Neural cell (in vitro differentiated cells): ENCODE measurements around the gene CCDC196. TPM values are rescaled to one million over a fixed set of nuclear protein-coding genes. Genes with fewer than 3 reads are reported as not detected.

Source experiments
- H2AFZ ChIP-seq: fragments of 200-600, 300-800 bp; sonication (generic), shearing (Covaris generic); 2 replicates; pipeline ENCODE4 v1.6.0; 2014; ENCODE audit warnings: low read depth, mild to moderate bottlenecking, antibody characterized with exemption, low read length, moderate library complexity
- H3F3A ChIP-seq: fragments of 200-600 bp; shearing (Covaris generic); 2 replicates; pipeline ENCODE4 v1.6.1; 2016; ENCODE audit warnings: mild to moderate bottlenecking, moderate library complexity, mixed read lengths, antibody characterized with exemption, low read length; ENCODE audit not compliant: insufficient read depth, poor library complexity, severe bottlenecking
- H3K27ac ChIP-seq: fragments of 200-600, 300-800 bp; sonication (generic), shearing (Covaris generic); 2 replicates; pipeline ENCODE4 v1.5.1; 2014; ENCODE audit warnings: mild to moderate bottlenecking, low read length, moderate library complexity
- H3K27me3 ChIP-seq: fragments of 300-800, 200-600 bp; sonication (generic), shearing (Covaris generic); 2 replicates; pipeline ENCODE4 v1.6.0; 2014; ENCODE audit warnings: mild to moderate bottlenecking, low read depth, low read length, moderate library complexity; ENCODE audit not compliant: insufficient read depth
- H3K36me3 ChIP-seq: fragments of 300-800, 200-600 bp; sonication (generic), shearing (Covaris generic); 2 replicates; pipeline ENCODE4 v1.5.1; 2014; ENCODE audit warnings: mild to moderate bottlenecking, antibody characterized with exemption, low read length, moderate library complexity; ENCODE audit not compliant: insufficient read depth
- H3K4me2 ChIP-seq: fragments of 300-800, 200-600 bp; sonication (generic), shearing (Covaris generic); 2 replicates; pipeline ENCODE4 v1.6.0; 2014; ENCODE audit warnings: mild to moderate bottlenecking, low read length
- H3K4me3 ChIP-seq: fragments of 300-800, 200-600 bp; sonication (generic), shearing (Covaris generic); 2 replicates; pipeline ENCODE4 v1.5.1; 2014; ENCODE audit warnings: mild to moderate bottlenecking, low read length, moderate library complexity
- H3K79me2 ChIP-seq: fragments of 200-600 bp; shearing (Covaris generic); replicated peaks from 2 replicates; pipeline ENCODE4 v1.6.0; 2014; ENCODE audit warnings: mild to moderate bottlenecking, low read length, moderate library complexity; ENCODE audit not compliant: insufficient read depth
- H3K9ac ChIP-seq: fragments of 300-800, 200-600 bp; sonication (generic), shearing (Covaris generic); 2 replicates; pipeline ENCODE4 v1.6.1; 2016; ENCODE audit warnings: mild to moderate bottlenecking, low read length, mixed read lengths
- H3K9me2 ChIP-seq: fragments of 200-600 bp; shearing (Covaris generic); 2 replicates; pipeline ENCODE4 v1.6.1; 2016; ENCODE audit warnings: mild to moderate bottlenecking, low read length, mixed read lengths; ENCODE audit not compliant: insufficient read depth
- H3K9me3 ChIP-seq: fragments of 200-600, 300-800 bp; sonication (generic), shearing (Covaris generic); 2 replicates; pipeline ENCODE4 v1.6.1; 2016; ENCODE audit warnings: mild to moderate bottlenecking, mixed run types, low read length, moderate library complexity, mixed read lengths
- H4K20me1 ChIP-seq: fragments of 200-600 bp; shearing (Covaris generic); 2 replicates; pipeline ENCODE4 v1.6.1; 2016; ENCODE audit warnings: mild to moderate bottlenecking, mixed run types; ENCODE audit not compliant: insufficient read depth
- CTCF ChIP-seq: fragments of 450-650 bp; IDR thresholded peaks from 2 replicates; pipeline ENCODE4 v1.5.1; 2014; ENCODE audit warnings: antibody characterized with exemption, mild to moderate bottlenecking, moderate library complexity; ENCODE audit not compliant: poor library complexity, severe bottlenecking
- EP300 ChIP-seq: fragments of 450-650 bp; conservative IDR thresholded peaks from 2 replicates; pipeline ENCODE4 v1.6.1; 2014; ENCODE audit warnings: antibody characterized with exemption, mild to moderate bottlenecking, moderate library complexity; ENCODE audit not compliant: poor library complexity, severe bottlenecking
- EZH2 ChIP-seq: fragments of 200-600, 300-800 bp; shearing (Covaris generic), sonication (generic); IDR thresholded peaks from 2 replicates; pipeline ENCODE4 v1.6.1; 2014; ENCODE audit warnings: antibody characterized with exemption, low read length, borderline replicate concordance, mild to moderate bottlenecking; ENCODE audit not compliant: insufficient read depth, poor library complexity, severe bottlenecking
- MXI1 ChIP-seq: fragments of 450-650 bp; conservative IDR thresholded peaks from 2 replicates; pipeline ENCODE4 v1.6.1; 2014; ENCODE audit warnings: antibody characterized with exemption, mild to moderate bottlenecking; ENCODE audit not compliant: poor library complexity, severe bottlenecking
- POLR2AphosphoS5 ChIP-seq: IDR thresholded peaks from 2 replicates; pipeline ENCODE4 v1.6.1; 2012
- RAD21 ChIP-seq: fragments of 450-650 bp; conservative IDR thresholded peaks from 2 replicates; pipeline ENCODE4 v1.6.1; 2014; ENCODE audit warnings: antibody characterized with exemption, mild to moderate bottlenecking, moderate library complexity
- SMC3 ChIP-seq: fragments of 450-650 bp; conservative IDR thresholded peaks from 2 replicates; pipeline ENCODE4 v1.6.1; 2014; ENCODE audit warnings: antibody characterized with exemption, mild to moderate bottlenecking, moderate library complexity; ENCODE audit not compliant: poor library complexity
- TAF1 ChIP-seq: IDR thresholded peaks from 2 replicates; pipeline ENCODE4 v1.6.1; 2012; ENCODE audit warnings: low read depth
- polyA plus RNA-seq: library from polyadenylated mRNA; depleted of rRNA; stranded (reverse); fragments of >200 nt; gene quantifications from 2 replicates; pipeline ENCODE4 v1.2.3, GENCODE V29; 2014
- TF ChIP-seq, protein P1 (sequence below): IDR thresholded peaks from 2 replicates; pipeline ENCODE4 v1.6.1; 2012; ENCODE audit warnings: borderline replicate concordance

Gene CCDC196
- polyA plus RNA-seq, 1 donor from 2014 or later: not detected

DNA sequence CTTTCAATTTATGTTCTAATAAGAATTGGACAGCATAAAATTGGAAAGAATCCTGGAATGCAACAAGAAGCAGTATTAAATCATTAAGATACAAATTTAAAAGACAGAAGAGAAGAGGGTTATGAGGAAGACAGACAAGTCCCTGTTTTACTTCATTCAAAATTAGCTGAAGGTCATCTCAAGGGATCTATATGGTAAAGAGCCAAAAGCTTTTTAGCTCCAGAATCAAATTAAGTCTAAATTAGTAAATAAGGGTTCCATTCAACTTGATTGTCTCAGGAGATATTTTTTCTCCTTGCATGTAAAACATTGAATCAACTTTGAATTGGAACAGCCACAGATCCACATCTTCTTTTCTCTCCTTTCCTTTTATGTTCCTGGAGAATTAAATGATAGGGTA is 7.6 kb downstream of the CCDC196 start:
- Histone ChIP-seq H3K4me3 (no peak overlapping the region), H3K79me2 (no peaks in the 10 kb centered on the region), H3K4me2 (no peak overlapping the region), H3K36me3 (no peaks in the 10 kb centered on the region), H3K27me3 (no peaks in the 10 kb centered on the region), H4K20me1 (no peaks in the 10 kb centered on the region), H3K27ac (no peak overlapping the region), H3K9me3 (no peaks in the 10 kb centered on the region), H2AFZ (no peak overlapping the region), H3K9me2 (no peaks in the 10 kb centered on the region), H3K9ac (no peak overlapping the region), H3F3A (no peaks in the 10 kb centered on the region)
- TF ChIP-seq RAD21 (no peak), EP300 (no peak), SMC3 (no peak), CTCF (no peak), POLR2AphosphoS5 (no peak), EZH2 (no peak), MXI1 (no peak), TAF1 (no peak)
- TF ChIP-seq, protein P1, sequence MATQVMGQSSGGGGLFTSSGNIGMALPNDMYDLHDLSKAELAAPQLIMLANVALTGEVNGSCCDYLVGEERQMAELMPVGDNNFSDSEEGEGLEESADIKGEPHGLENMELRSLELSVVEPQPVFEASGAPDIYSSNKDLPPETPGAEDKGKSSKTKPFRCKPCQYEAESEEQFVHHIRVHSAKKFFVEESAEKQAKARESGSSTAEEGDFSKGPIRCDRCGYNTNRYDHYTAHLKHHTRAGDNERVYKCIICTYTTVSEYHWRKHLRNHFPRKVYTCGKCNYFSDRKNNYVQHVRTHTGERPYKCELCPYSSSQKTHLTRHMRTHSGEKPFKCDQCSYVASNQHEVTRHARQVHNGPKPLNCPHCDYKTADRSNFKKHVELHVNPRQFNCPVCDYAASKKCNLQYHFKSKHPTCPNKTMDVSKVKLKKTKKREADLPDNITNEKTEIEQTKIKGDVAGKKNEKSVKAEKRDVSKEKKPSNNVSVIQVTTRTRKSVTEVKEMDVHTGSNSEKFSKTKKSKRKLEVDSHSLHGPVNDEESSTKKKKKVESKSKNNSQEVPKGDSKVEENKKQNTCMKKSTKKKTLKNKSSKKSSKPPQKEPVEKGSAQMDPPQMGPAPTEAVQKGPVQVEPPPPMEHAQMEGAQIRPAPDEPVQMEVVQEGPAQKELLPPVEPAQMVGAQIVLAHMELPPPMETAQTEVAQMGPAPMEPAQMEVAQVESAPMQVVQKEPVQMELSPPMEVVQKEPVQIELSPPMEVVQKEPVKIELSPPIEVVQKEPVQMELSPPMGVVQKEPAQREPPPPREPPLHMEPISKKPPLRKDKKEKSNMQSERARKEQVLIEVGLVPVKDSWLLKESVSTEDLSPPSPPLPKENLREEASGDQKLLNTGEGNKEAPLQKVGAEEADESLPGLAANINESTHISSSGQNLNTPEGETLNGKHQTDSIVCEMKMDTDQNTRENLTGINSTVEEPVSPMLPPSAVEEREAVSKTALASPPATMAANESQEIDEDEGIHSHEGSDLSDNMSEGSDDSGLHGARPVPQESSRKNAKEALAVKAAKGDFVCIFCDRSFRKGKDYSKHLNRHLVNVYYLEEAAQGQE: no peak

GRCh38 chr14:66495218-66496098 is 9.3 kb downstream of the CCDC196 start:
- TF ChIP-seq MXI1 (no peak), RAD21 (peak; percentile 83), TAF1 (no peak), CTCF (peak; percentile 85), SMC3 (peak; percentile 86)
- Histone ChIP-seq H4K20me1 (no peaks in the 10 kb centered on the region), H3K9me3 (no peaks in the 10 kb centered on the region), H3K9me2 (no peaks in the 10 kb centered on the region), H3K9ac (no peak overlapping the region), H3F3A (no peaks in the 10 kb centered on the region), H3K27me3 (no peaks in the 10 kb centered on the region), H3K4me3 (no peak overlapping the region), H3K79me2 (no peaks in the 10 kb centered on the region), H3K4me2 (no peak overlapping the region), H3K36me3 (no peaks in the 10 kb centered on the region), H2AFZ (no peak overlapping the region), H3K27ac (no peak overlapping the region)
